Heart right ventricle (tissue), 16 donors: ENCODE data around the gene SEMA5A. TPM values are rescaled to one million over a fixed set of nuclear protein-coding genes. Genes with fewer than 3 reads are reported as not detected.

Source experiments
- ATAC-seq, 8 donors: fragments of 200-7000 bp; cut with Tn5 transposase; one replicate each; pipeline ENCODE4 v1.9.1; 2020; ENCODE audit warnings: mild to moderate bottlenecking in 8 of 8, moderate library complexity in 8 of 8, moderate number of reproducible peaks in 1 of 8
- DNase-seq, 2 donors: peaks; one replicate each; pipeline ENCODE4 v3.0.0-alpha.2; 2020
- H3K27ac ChIP-seq, 10 donors: fragments of 200-600 bp; sonication (generic) in 2 of 10; one replicate each; pipeline versions ENCODE4 v1.5.0 to v1.8.0; 2020 to 2022; ENCODE audit warnings: mild to moderate bottlenecking in 3 of 10
- H3K27me3 ChIP-seq, 7 donors: fragments of 200-600 bp; one replicate each; pipeline ENCODE4 v1.8.0; 2021 to 2022; ENCODE audit warnings: mild to moderate bottlenecking in 2 of 7
- H3K36me3 ChIP-seq, 9 donors: fragments of 200-600 bp; sonication (generic) in 1 of 9; one replicate each; pipeline versions ENCODE4 v1.5.0 to v1.8.0; 2020 to 2022; ENCODE audit warnings: mild to moderate bottlenecking in 2 of 9
- H3K4me1 ChIP-seq, 9 donors: fragments of 200-600 bp; sonication (generic) in 1 of 9; one replicate each; pipeline versions ENCODE4 v1.5.0 to v1.8.0; 2020 to 2022; ENCODE audit warnings: mild to moderate bottlenecking in 4 of 9
- H3K4me3 ChIP-seq, 10 donors: fragments of 200-600 bp; sonication (generic) in 2 of 10; one replicate each; pipeline versions ENCODE4 v1.5.0 to v1.8.0; 2020 to 2022; ENCODE audit warnings: mild to moderate bottlenecking in 7 of 10, moderate library complexity in 2 of 10
- H3K9me3 ChIP-seq, 11 donors: fragments of 200-600 bp in 10 of 11; sonication (generic) in 2 of 11; one replicate each; pipeline versions ENCODE4 v1.5.0 to v1.8.0; 2013 to 2022; ENCODE audit warnings: mild to moderate bottlenecking in 2 of 11, control low read depth in 1 of 11, moderate library complexity in 1 of 11
- WGBS, 2 donors: extraction: QIAGEN DNeasy Blood & Tissue Kit; methylation state at CpG; one replicate each; pipeline ENCODE4 v1.1.7; 2013; ENCODE audit warnings: inconsistent platforms in 1 of 2; 5-methylcytosine and 5-hydroxymethylcytosine counted together
- intact Hi-C, 10 donors: fragments of 100-400 bp; cut with DNase I; formaldehyde crosslinking; loops; one replicate each; pipeline versions ENCODE4 v1.11.1 to v1.14.2; 2022
- polyA plus RNA-seq, 2 donors: library from polyadenylated mRNA; stranded (reverse); fragments of 200-250 nt; gene quantifications; one replicate each; pipeline ENCODE4 v1.2.3, GENCODE V29; 2013
- total RNA-seq, 10 donors: library from RNA; stranded (reverse); fragmentation: NEBNext Ultra II Directional in 3 of 10; extraction: Animal tissue kit (Norgen Biotek cat#: 25700) in 3 of 10; gene quantifications; one replicate each; pipeline versions ENCODE4 v1.2.1 to v1.2.4, GENCODE V29; 2021 to 2023
- TF ChIP-seq, protein P1 (sequence below), 9 donors: fragments of 200-600 bp; sonication (generic) in 2 of 9; IDR thresholded peaks; one replicate each; pipeline versions ENCODE4 v1.5.0 to v1.8.0; 2021 to 2022; ENCODE audit warnings: antibody characterized with exemption in 9 of 9, mild to moderate bottlenecking in 5 of 9, moderate library complexity in 1 of 9
- donor health status: Arrhythmogenic right ventricular cardiomyopathy.
- donor health status: ischemic (EF 13 %, LVEDD 7.1; RV severe dilation, severe dysfunction).
- donor health status: healthy with polysubstance abuse.
- donor health status: DM: no; HTN: yes; CAD: no.
- donor health status: DM: no; HTN: no; CAD: no.
- donor health status: ischemic (EF 25% LVEDD 6.9; RV normal size, moderate dysfunction).
- donor health status: ischemic (EF 25% LVEDD 5.7; RV mildly dilated, moderate dysfunction).
- donor health status: healthy.
- donor health status: DM: yes; HTN: yes; CAD: no.
- donor health status: Ischemic cardiomyopathy.
- donor health status: ischemic (EF 35%, LVEDD 5.7; RV mildly dilated, moderate dysfunction).
- donor health status: nonischemic (EF 11% LVEDD 7.7; RV severe dilation, severe dysfunction).
- donor health status: DM: yes; HTN: yes; CAD: no.
- donor health status: PGD.
- donor health status: ischemic (EF 29% LVEDD 5.4; RV normal size, mild dysfunction).
- donor health status: nonischemic (EF 23%, LVEDD 6.1; RV moderate dilation, normal function).

SEMA5A gene
- total and polyA plus RNA-seq, 12 donors, result 1.9 to 71.5 (median 48.0) TPM

DNA sequence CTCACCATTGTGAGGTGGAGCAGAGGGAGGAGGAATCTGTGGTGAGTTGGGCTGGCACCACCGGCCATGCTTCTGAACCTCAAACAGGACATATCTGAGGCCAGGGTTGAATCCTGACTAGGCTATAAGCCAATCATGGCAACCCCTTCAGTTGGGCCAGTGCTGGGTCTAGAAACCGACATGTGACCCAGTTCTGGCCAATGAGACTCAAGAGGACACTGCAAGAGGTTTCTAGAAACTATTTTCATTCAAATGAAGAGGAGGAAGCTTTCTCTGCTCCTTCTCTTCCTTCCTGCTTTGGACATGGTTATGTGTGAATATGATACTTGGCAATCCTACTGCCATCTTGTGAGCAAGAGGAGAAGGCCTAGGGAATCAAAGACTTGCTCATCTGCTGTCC is 417.7 kb downstream of the SEMA5A start:
- no peak overlapping the region for H3K4me3 ChIP-seq
- TF ChIP-seq, protein P1, sequence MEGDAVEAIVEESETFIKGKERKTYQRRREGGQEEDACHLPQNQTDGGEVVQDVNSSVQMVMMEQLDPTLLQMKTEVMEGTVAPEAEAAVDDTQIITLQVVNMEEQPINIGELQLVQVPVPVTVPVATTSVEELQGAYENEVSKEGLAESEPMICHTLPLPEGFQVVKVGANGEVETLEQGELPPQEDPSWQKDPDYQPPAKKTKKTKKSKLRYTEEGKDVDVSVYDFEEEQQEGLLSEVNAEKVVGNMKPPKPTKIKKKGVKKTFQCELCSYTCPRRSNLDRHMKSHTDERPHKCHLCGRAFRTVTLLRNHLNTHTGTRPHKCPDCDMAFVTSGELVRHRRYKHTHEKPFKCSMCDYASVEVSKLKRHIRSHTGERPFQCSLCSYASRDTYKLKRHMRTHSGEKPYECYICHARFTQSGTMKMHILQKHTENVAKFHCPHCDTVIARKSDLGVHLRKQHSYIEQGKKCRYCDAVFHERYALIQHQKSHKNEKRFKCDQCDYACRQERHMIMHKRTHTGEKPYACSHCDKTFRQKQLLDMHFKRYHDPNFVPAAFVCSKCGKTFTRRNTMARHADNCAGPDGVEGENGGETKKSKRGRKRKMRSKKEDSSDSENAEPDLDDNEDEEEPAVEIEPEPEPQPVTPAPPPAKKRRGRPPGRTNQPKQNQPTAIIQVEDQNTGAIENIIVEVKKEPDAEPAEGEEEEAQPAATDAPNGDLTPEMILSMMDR (IDR thresholded peaks at IDR 0.05), result no peak
- DNase-seq, result no peak

DNA sequence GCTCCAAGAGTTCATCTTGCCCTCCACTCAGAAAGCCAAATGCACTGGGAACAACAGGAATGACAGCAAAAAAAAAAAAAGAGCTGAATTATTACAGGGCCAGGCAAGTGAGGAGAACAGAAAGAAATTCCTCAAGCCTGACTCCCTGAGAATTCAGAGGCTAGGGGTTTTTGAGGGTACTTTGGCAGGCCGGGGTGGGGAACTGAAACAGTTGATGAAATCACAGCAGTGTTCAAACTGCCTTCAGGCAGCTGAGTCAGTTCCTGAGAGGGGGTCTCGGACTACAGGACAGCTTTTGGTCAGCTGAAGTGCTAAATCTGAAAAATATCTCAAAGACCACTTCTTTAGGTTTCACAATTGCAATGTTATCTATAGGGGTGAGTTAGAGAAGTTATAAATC is 419.4 kb downstream of the SEMA5A start:
- DNase-seq, result no peak
- Histone ChIP-seq H3K9me3 (no peaks in the 10 kb centered on the region), H3K36me3 (peaks cover 0 to 11% (median 0%) of the 10 kb centered on the region in 9 donors), H3K27me3 (no peaks in the 10 kb centered on the region), H3K4me1 (no peaks in the 10 kb centered on the region), H3K4me3 (no peak overlapping the region), H3K27ac (no peak overlapping the region)
- intact Hi-C loops, result no loop called here
- 76 to 80% methylated on average over 2 of the region's 2 CpGs for WGBS, 2 donors
- no peak for ATAC-seq
- TF ChIP-seq, protein P1 (IDR thresholded peaks at IDR 0.05), result no peak

More for the DNA sequence above, 417.7 kb downstream of the SEMA5A start:
- no peaks in the 10 kb centered on the region for H3K9me3 ChIP-seq
- no peaks in the 10 kb centered on the region for H3K27me3 ChIP-seq
- intact Hi-C loops, result no loop called here
- H3K4me1 ChIP-seq, result no peaks in the 10 kb centered on the region
- 92 to 93% methylated on average over 2 of the region's 2 CpGs for WGBS, 2 donors
- no peak for ATAC-seq
- H3K27ac ChIP-seq, result no peak overlapping the region
- no peaks in the 10 kb centered on the region for H3K36me3 ChIP-seq

DNA sequence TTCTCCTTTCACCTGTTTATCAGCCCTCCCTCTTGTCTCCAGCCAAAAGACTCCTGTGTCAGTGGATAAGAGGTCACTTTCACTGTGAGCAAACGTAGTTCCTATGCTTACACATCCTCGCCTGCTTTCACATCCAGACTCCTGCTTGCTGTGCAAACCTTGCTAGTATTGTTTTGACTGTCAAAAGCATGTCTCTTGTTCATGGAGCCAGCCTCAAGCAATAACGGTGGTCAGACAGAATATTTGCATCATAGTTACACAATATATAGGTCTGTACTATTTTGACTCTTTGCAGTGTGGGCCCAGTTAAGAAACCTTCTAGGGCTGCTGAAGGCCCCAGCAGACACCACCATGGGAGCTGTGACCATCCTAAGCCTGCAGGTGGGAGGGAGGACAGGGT is 420.0 kb downstream of the SEMA5A start:
- Histone ChIP-seq H3K27ac (no peak overlapping the region), H3K4me3 (no peak overlapping the region), H3K36me3 (peaks cover 0 to 17% (median 0%) of the 10 kb centered on the region in 9 donors), H3K9me3 (no peaks in the 10 kb centered on the region), H3K27me3 (no peaks in the 10 kb centered on the region), H3K4me1 (no peaks in the 10 kb centered on the region)
- 86 to 89% methylated on average over 3 of the region's 3 CpGs for WGBS, 2 donors
- DNase-seq (no peak), ATAC-seq (no peak)
- intact Hi-C loops, result no loop called here
- TF ChIP-seq, protein P1 (IDR thresholded peaks at IDR 0.05), result no peak

DNA sequence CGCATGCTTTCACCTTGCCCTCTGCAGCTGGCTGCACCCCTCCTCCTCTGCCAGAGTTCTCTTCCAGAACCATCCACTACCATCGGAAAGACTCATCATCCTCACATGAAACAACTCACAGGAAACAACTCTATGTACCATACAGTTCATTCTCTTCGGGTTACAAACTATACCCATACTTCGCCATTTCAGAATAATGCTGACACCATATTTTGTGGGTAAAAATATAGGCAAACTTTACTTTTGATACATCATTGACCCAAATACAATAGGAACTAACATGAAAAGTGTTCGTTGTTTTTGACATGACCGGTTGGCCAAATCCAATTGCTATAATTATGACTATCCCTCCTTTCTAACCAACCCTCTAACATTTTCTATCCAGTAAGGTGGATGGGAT is 421.0 kb downstream of the SEMA5A start:
- H3K9me3 ChIP-seq, result no peaks in the 10 kb centered on the region
- DNase-seq (no peak), ATAC-seq (no peak)
- no peak overlapping the region for H3K4me3 ChIP-seq
- TF ChIP-seq, protein P1 (IDR thresholded peaks at IDR 0.05), result no peak
- no peaks in the 10 kb centered on the region for H3K27me3 ChIP-seq
- WGBS, 2 donors, result 96% methylated on average over 6 of the region's 6 CpGs
- peaks cover 0 to 19% (median 0%) of the 10 kb centered on the region in 9 donors for H3K36me3 ChIP-seq
- no peak overlapping the region for H3K27ac ChIP-seq
- intact Hi-C loops, result no loop called here
- H3K4me1 ChIP-seq, result no peaks in the 10 kb centered on the region
